T-helper 2 cell treated with Interferon-gamma antibody and Interleukin-4, amounts not matched to agents 100 ng/mL and 5 ng/mL, for 36 hours (primary cell): Measurements from ENCODE around the gene FMNL1. TPM values are rescaled to one million over a fixed set of nuclear protein-coding genes. Genes with fewer than 3 reads are reported as not detected.

ENCODE experiments used
- intact Hi-C: fragments of 100-400 bp; cut with micrococcal nuclease; formaldehyde crosslinking; loops from one replicate; pipeline ENCODE4 v1.15.1; 2023
- total RNA-seq: library from RNA; stranded (reverse); gene quantifications from 2 replicates; pipeline ENCODE4 v1.2.3, GENCODE V29; 2022

FMNL1 gene
- total RNA-seq, 1 donor from 2014 or later, result 407 TPM

DNA sequence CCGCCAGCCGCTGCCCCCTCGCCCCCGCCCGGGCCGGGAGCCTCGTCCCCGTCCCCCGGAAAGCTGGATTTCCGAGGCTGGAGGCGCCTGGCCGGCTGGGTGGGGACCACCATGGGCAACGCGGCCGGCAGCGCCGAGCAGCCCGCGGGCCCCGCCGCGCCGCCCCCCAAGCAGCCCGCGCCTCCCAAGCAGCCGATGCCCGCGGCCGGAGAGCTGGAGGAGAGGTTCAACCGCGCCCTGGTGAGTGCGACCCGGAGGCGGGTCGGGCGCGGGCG, 266 bp downstream of the FMNL1 start:
- intact Hi-C loops, result loop anchor here (2.0 kb wide), 1 partner anchor 95 kb away; the partner anchor contains the start of gene MAP3K14

DNA sequence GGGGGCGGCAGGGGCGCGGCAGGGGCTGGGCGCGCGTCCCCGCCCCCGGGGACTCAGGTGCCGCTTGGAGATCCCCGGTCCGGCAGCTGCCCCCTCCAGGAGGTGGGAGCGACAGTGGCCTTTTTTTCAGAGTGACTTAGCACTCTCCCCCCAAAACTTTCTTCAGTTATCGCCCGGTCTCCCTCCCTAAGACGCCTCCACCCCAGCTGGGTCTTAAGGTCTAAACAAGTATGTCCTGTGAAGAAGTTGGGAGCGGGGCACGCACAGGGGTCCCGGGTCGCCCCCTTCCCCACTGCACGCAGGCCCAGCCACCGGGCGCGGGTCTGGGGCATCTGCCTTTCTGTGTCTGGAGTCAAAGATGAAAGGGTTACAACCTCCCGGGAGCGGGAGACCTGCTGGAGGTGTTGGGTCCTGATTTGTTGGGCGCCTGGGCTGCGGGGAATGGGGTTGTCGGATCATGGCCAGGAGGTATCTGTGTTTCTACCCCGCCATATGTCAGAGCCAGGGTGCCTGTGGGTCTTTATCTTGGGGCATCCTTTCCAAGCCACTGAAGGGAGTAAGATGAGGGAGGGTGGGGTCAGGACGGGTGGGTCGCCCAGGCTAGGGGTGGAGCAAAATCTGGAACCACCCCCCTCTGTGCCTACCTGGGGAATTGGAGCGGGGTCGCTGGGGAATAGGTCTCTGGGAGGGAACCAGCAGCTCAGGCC, 757 bp downstream of the FMNL1 start:
- intact Hi-C loops, result loop anchor here (2.0 kb wide), 1 partner anchor 94 kb away; the partner anchor contains the start of gene MAP3K14

DNA sequence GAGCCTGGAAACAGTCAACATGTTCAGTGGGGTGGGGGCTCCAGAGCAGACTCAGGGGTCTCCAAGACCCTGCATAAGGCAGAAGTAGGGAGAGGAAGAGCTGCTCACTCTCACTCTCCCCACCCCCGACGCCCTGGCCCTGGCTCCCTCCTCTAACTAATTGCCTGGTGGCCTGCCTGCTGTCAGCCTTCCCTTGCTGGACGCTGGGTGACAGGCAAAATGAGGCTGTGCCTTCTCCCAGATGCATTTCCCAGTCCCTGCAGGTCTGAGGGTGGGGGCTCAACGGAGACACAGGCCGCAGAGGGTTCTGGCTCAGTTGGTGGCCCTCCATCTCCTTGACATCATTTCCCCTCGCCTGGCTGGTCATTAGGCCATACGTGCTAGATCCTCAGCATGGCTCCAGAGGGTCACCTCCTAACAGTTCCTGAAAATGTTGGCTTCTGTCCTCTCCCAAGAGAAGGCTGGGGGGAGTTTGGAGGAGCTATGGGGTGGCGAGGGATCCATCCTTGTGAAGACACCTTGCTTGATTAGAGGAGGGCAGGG, 1.4 kb downstream of the FMNL1 start:
- intact Hi-C loops, result loop anchor here (2.0 kb wide), 1 partner anchor 94 kb away; the partner anchor contains the start of gene MAP3K14

DNA sequence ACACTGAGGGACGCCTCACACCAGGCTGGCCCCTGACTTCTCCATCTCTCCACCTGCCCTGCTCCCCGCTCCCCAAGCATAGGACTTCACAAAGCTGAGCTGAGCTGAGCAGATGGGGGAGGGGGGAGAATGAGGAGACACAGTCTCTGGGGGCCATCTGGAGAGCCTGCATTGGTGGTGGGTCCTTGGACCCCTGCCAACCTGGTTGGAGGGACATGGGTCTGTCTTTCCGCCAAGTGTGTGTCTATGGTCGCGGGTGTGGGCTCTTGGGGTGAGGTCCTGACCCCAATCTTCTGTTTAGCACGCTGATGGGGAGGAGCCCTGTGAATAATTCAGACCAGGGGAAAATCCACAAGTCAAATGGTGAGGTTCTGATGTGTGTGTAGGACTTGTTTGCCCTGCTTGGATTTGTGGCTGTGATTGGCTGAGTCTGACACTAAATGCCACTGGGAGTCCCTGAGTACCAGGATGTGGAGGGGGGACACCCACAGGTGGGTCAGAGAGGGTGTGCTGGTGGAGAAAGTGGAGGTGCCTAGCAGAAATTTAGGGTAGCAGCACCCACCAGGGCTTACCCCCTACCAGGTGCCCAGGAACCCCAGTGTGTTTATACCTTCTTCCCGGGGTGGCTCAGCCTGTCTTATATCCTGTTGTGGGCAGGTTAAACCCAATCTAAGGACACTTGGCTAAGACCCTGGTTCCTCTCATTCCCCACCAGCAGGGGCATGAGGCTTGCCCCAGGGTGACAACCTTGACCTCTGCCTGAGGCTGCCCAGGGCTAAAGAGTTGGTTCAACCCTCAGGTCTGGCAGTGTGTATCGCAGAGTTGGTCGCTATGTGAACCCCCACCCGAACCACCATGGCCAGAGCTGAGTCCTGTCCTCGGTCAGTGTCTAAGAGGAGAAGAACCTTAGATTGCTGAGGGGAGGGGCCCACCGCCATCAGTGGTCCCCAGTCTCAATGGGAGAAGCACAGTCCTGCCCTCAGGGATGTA, 2.1 kb downstream of the FMNL1 start:
- intact Hi-C loops, result loop anchor here (2.0 kb wide), 1 partner anchor 93 kb away; the partner anchor contains the start of gene MAP3K14

DNA sequence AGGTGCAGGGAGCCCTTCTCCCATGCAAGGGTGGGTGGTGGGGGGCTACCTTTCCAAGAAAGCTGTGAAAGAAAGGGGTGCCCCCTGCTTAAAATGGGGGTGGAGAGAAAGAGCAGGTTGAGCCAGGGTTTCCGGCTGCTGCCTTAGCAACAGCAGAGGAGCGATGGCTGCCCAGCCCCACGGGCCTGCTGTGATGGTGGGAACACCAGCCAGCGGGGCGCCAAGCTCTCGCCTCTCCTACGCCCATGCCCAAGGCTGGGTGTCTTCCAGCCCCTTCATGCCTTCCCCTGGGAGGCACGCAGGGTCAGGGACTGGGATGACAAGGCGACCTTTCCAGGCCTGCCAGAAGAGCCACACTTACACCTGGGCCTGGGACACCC, 3.0 kb downstream of the FMNL1 start:
- intact Hi-C loops, result no loop called here

DNA sequence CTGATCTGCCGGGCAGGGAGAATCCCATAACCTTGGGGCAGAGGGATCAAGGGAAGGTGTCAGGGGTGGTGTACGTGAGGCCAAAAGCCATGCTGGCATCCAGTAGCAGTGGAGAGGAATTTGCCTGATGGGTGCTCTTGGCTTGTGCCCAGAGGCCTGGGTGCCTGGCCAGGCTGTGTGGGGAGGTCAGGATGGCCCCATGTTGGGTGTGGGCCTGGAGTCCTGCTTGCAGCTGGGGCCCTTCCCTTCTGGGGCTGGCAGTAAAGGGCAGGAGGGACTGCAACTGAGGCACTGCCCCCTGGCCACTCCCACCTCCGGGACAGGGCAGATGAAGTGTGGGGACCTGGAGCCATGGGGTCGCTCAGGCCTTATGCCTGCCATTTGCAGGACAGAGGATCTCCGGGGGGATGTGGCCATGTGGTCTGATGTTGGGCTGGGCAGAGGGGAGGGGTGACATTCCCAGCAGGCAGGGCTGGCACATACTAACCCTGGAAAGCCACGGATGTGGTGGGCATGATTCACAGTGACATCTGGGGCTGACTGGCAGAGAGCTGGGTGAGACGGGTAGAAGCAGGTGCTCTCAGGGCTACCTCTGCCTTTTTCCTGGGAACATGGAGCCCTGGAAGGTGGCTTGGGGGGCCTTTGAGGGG, 3.5 kb downstream of the FMNL1 start:
- intact Hi-C loops, result no loop called here

DNA sequence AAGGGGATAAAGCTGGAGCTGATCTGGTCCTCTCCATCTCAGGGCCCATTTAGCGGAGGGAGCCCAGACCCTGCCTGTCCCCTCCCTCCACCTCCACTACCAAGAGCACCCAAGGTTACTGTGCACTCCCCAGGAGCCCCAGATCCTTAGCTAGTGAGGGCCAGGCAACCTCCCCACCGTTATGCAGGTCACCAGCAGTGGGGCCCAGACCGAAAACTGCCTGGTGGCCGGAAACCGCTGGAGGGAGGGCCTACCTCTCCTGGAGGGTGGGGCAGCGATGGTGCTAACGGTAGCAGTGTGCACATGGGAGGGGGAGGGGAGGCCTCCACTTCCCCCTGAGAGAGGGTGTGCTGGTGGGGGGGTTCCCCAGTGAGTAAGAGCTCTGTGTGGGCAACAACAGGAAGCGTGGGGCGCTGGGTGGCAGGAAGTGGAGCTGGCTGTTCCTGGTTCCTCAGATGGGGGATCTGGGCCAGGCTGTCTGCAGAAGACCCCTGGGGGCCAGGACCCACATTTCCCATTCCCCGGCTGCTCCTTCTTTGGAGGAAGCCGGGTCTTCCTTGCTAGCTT, 4.4 kb downstream of the FMNL1 start:
- intact Hi-C loops, result loop anchor here (1.0 to 2.0 kb wide), 3 partner anchors 21 to 78 kb away; partner anchors contain the start of genes HEXIM1 and HEXIM2

DNA sequence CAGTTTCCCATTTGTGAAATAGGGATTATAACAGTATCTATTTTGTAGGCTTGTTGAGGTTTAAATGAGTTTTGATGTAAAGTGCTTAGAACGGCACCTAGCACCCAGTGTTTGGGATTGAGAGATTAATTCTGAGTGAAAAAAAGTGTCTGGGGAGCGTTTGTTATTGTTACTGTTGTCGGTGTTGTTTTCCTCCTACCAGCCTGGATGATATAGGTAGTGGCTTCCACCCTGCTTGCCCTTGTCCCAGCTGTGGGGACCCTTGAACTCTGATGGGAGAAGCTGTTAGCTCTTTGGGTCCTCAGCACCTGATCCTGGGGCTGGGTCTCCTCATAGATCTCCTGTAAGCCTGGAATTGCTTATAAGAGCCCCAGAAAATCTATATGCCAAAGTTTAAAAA, 4.9 kb downstream of the FMNL1 start:
- intact Hi-C loops, result loop anchor here (1.0 to 2.0 kb wide), 3 partner anchors 21 to 78 kb away; partner anchors contain the start of genes HEXIM1 and HEXIM2

DNA sequence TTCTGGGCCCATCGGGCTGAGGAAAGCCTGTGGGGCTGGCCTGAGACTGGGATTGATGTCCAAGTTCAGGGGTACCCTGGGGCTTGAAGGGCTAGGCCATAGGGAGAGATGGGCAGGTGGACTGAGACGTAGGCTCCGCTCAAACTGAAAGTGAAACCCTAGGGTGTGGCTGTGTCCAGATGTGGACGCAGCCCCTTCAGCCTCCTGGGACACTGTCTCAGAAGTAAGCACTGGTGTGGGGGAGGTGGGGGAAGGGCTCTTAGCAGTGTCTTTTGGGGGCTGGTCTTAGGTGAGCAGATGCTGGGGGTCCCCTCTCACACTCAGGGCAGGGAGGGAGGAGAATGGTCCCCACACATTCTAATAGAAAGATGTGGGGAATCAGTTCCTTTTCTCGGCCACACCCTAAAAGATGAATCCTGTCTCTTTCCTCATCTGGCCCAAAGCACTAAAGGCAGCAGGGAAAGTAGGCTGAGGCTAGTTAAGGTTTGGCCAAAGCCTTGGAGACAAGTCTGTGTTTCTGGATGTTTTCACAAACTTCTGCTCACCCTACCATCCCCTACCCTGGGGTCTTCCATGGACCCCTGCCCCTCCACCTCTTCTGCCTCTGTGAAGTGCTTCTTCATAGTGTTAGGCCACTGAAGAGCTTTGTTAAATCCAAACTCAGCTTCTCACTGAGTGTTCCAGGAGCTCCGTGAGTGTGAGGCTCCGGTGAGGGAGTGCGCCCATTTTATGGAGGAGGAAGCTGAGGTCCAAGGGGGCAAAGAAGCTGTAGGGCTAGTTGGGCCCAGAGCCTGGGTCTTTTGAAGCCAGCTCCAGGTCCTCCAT, 5.6 kb downstream of the FMNL1 start:
- intact Hi-C loops, result loop anchor here (2.0 kb wide), 1 partner anchor 67 kb away; the partner anchor contains the start of gene HEXIM2

DNA sequence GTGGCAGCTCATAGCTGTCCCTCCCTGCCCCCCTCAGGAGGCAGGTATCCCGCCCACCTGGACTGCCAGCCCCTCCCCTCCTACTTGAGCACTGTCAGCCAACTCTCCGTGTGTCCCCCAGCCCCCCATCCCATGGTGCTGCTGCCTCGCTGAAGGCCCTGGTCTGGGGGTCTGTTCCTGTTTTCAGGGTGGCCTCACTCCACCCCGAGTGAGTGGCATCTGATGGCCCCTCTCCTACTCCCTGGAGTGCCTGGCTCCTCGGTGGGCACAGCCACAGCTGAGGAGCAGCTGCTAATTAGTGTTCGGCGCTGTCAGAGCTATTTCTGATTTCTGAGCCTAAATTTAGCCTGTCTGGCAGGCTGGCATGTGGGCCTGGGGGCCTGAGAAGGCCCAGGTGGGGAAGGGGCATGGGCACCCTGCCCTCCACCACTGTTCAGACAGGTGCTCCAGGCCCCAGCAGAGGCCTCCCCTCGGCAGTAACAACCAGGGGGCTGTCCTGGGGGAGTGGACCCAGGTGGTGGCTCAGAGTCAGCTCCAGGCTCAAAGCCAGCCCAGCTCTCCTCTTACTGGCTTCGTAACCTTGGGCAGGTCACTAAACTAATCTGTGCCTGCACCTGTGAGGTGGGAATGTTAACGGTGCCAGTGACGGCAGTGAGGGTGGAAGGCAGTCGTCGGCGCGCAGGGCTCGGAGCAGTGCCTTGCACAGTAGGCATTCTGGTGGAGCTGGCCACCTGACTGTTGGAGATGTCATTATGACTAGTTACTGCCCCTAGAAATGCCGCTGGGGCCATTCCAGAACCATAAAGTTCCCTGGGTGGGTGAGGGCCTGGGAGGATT, 6.5 kb downstream of the FMNL1 start:
- intact Hi-C loops, result loop anchor here (2.0 kb wide), 1 partner anchor 67 kb away; the partner anchor contains the start of gene HEXIM2

DNA sequence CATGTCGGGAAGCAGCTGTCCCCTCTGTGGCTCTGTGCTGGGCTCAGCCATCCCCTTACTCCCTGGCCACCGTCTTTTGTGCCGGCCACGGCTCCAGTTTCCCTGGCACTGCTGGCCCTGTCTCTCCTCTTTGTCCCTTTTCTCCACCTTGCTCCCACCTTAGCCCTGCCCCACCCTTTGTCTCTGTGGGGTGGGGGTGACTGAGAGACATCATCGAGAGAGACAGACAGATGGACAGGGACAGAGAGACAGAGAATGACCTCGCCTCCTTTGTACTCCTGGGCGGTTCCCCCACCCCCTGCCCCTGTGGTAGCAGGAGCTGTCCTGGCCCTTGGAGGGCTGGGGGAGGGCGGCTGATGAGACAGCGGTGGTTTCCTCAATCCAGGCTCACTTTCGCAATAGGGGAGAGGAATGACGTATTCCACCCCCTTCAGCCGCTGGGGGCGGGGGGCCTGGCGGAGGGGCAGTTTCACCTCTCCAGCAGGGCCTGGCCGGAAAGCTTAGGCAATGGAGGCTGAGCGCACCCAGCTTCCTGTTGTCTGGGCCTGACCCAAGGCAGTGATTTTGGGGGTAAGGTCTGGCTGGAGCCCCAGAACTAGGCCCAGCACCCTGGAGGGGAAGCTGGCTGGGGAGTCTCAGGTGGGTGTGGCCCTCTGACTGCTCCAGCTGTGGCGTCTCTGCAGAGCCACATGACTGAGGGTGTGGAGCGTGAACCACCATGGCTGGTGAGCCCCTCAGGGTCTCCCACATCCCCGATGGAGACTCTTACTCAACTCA, 7.3 kb downstream of the FMNL1 start:
- intact Hi-C loops, result loop anchor here (1.0 kb wide), 2 partner anchors 8 to 88 kb away; partner anchors contain the start of genes FMNL1 and MAP3K14

DNA sequence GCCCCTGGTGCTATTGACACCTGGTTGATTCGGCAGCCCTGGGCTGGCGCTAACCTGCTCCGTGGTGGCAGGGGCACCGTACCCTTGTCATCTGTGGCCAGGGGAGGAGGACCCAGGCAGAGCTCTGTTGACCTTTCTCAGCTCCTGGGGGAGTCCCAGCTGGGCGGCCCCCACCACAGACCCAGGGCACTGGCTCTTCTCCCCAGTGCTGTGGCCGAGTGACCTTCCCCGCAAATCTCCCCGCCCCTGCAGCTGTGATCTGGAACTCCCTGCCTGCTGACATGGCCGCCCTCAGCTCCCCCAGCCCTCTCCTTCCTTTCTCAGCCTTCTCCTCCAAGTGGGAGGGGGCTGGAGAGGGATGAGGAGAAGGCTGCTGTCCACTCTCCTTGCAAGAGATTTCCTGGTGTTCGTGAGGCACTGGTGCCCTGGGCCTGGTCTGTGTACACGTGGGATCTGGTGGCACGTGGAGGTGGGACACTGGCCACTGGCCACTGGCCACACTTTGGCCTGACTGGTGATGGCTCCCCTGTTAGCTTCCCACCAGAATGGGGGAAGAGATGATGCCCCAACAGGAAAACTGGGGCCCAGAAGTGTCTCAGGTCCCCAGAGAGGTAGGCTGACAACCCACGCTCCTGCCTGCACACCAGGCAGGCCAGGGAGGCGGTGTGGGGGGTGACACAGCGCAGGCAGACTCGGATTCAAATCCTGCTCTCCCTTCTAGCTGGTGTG, 8.2 kb downstream of the FMNL1 start:
- intact Hi-C loops, result loop anchor here (1.0 kb wide), 2 partner anchors 9 to 87 kb away; partner anchors contain the start of genes FMNL1 and MAP3K14

DNA sequence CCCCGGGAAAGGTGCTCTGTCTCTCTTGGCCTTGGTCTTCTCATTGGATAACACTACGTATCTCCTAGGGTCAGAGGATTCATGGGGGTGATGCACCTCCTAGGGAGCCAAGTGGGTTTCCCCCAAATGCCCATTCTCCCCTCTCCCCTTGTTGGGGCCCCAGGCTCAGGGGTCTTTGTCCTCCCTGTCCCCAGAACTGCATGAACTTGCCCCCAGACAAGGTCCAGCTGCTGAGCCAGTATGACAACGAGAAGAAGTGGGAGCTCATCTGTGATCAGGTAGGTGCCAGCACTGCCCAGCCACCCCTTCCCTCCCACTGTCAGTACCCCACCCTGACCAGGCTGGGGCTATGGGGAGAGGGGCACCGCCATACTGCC, 8.7 kb downstream of the FMNL1 start:
- intact Hi-C loops, result no loop called here

DNA sequence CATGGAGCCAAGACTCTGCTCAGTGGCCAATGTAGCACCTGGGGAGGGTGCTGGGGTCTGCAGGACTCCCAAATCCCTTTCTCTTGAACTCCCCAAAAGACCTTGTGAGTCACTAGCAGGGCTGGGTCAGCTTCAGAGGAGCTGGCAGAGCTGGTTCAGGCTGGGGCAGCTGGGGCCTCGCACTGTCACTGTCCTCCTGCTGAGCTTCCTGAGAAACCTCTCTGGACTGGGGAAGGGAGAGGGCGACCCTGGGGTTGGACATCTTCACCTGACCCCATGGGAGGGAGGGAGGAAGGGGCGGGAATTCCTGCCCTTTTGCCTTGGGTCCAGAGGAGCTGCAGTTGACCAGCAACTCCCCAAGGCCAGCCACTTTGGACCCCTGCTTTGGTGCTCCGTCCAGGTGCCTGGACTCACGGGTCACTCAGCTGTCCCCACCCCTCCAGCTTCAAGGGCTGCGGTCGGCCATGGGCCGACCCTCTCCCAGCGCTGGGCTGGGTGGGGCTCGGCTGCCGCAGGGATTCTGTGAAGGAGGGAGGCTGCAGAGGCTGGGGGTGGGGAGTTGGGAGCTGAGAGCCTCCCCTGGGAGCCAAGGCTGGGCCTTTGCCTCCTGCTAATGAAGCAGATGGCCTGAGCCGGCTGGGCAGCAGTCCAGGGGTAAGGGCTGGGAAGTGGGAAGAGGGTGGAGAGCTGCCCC, 9.2 kb downstream of the FMNL1 start:
- intact Hi-C loops, result no loop called here

DNA sequence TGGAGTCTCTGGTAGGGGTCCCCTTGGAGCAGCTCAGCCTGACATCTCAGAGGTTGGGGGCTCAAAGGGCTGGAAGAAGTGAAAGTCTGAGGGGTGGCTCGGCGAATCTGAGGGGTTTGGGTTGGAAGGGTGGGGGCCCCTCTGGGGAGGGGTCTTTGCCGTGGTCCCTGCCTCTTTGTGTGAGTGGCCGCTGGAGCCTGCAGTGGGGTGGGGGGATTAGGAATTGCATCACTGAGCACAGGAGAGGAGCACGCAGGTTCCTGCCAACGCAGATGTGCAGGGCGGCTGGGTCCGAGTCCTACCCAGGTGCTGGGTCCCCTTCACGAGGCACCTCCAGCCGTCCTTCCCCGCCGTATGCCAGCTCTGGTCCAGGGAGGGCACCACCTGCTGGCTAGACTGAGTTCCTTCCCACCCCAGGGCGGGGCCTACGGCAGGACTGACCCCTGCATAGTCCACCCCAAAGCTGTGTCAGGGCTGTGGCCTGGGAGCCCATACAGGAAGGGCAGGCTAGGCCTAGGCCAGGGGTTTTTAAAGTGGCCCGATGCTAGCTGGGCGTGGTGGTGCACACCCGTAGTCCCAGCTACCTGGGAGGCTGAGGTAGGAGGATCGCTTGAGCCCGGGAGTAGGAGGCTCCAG, 9.9 kb downstream of the FMNL1 start:
- intact Hi-C loops, result no loop called here
